Astrocyte (in vitro differentiated cells and primary cell): ENCODE results near the gene SNIP1. TPM values are rescaled to one million over a fixed set of nuclear protein-coding genes. Genes with fewer than 3 reads are reported as not detected.

Experiments
- DNase-seq: peaks from one replicate; pipeline ENCODE4 v3.0.0-alpha.2; 2010; ENCODE audit warnings: low read depth
- FAIRE-seq: peaks from 2 replicates; lab custom pipeline; 2011; peaks lifted over from hg19 to GRCh38; lab: Jason Lieb, UNC
- H2AFZ ChIP-seq: 2 replicates; pipeline ENCODE4 v1.6.0; 2012; ENCODE audit warnings: low read depth, low read length, inconsistent platforms
- H3K27ac ChIP-seq: 2 replicates; pipeline ENCODE4 v1.5.1; 2011; ENCODE audit warnings: low read depth, low read length, inconsistent platforms
- H3K27me3 ChIP-seq: 2 replicates; pipeline ENCODE4 v1.6.0; 2011; ENCODE audit warnings: low read length, inconsistent platforms; ENCODE audit not compliant: insufficient read depth
- H3K36me3 ChIP-seq: 2 replicates; pipeline ENCODE4 v1.5.1; 2011; ENCODE audit warnings: low read length, inconsistent platforms; ENCODE audit not compliant: insufficient read depth
- H3K4me1 ChIP-seq: 2 replicates; pipeline ENCODE4 v1.5.1; 2011; ENCODE audit warnings: low read length, inconsistent platforms; ENCODE audit not compliant: insufficient read depth
- H3K4me2 ChIP-seq: 2 replicates; pipeline ENCODE4 v1.6.0; 2012; ENCODE audit warnings: low read length, inconsistent platforms
- H3K4me3 ChIP-seq: 2 replicates; pipeline ENCODE4 v1.5.1; 2011; ENCODE audit warnings: low read depth, mild to moderate bottlenecking, low read length, inconsistent platforms; ENCODE audit not compliant: insufficient read depth
- H3K79me2 ChIP-seq: 2 replicates; pipeline ENCODE4 v1.6.0; 2012; ENCODE audit warnings: mild to moderate bottlenecking, low read length, inconsistent platforms; ENCODE audit not compliant: insufficient read depth
- H3K9ac ChIP-seq: 2 replicates; pipeline ENCODE4 v1.6.0; 2012; ENCODE audit warnings: mild to moderate bottlenecking, low read length, inconsistent platforms
- H3K9me3 ChIP-seq: 2 replicates; pipeline ENCODE4 v1.5.1; 2012; ENCODE audit warnings: low read depth, mild to moderate bottlenecking, low read length, inconsistent platforms; ENCODE audit not compliant: insufficient read depth
- H4K20me1 ChIP-seq: 2 replicates; pipeline ENCODE4 v1.6.0; 2012; ENCODE audit warnings: low read length, inconsistent platforms; ENCODE audit not compliant: insufficient read depth
- H3K27ac Mint-ChIP-seq: one replicate; pipeline ENCODE4 v1.8.0; 2021; ENCODE audit warnings: mild to moderate bottlenecking, mixed read lengths; ENCODE audit not compliant: unreplicated experiment
- H3K27me3 Mint-ChIP-seq: one replicate; pipeline ENCODE4 v1.8.0; 2021; ENCODE audit warnings: low read depth, mixed read lengths; ENCODE audit not compliant: unreplicated experiment
- H3K36me3 Mint-ChIP-seq: one replicate; pipeline ENCODE4 v1.8.0; 2021; ENCODE audit warnings: low read depth, mixed read lengths; ENCODE audit not compliant: unreplicated experiment
- H3K4me1 Mint-ChIP-seq: one replicate; pipeline ENCODE4 v1.8.0; 2021; ENCODE audit warnings: low read depth, mixed read lengths; ENCODE audit not compliant: unreplicated experiment
- H3K4me3 Mint-ChIP-seq: one replicate; pipeline ENCODE4 v1.8.0; 2021; ENCODE audit warnings: mild to moderate bottlenecking, moderate library complexity, mixed read lengths; ENCODE audit not compliant: unreplicated experiment
- H3K9me3 Mint-ChIP-seq: one replicate; pipeline ENCODE4 v1.8.0; 2021; ENCODE audit warnings: mild to moderate bottlenecking, mixed read lengths; ENCODE audit not compliant: unreplicated experiment
- CTCF ChIP-seq: IDR thresholded peaks from 2 replicates; pipeline ENCODE4 v1.5.1; 2011; ENCODE audit warnings: low read depth, mild to moderate bottlenecking, inconsistent platforms, low read length, moderate library complexity; ENCODE audit not compliant: insufficient read depth
- EZH2 ChIP-seq: IDR thresholded peaks from 2 replicates; pipeline ENCODE4 v1.6.1; 2012; ENCODE audit warnings: mild to moderate bottlenecking, low read length, inconsistent platforms; ENCODE audit not compliant: insufficient read depth
- total RNA-seq: library from RNA; stranded (reverse); gene quantifications from 2 replicates; pipeline ENCODE4 v1.2.1, GENCODE V29; 2021

SNIP1 gene
- total RNA-seq, 1 donor from 2014 or later = 17.4 TPM

- H2AFZ ChIP-seq = no peak overlapping the region
- H3K4me1 Mint-ChIP-seq = peaks cover 7% of the 10 kb centered on the region
- peak overlapping the region; percentile 8 for H3K27ac Mint-ChIP-seq
- no peak for TF ChIP-seq EZH2
- no peak overlapping the region for H3K4me3 Mint-ChIP-seq
- no peaks in the 10 kb centered on the region for H3K79me2 ChIP-seq
- H3K9me3 Mint-ChIP-seq = no peaks in the 10 kb centered on the region
- H3K27ac ChIP-seq = no peak overlapping the region
- no peaks in the 10 kb centered on the region for H3K36me3 Mint-ChIP-seq
- H3K4me2 ChIP-seq = no peak overlapping the region
- FAIRE-seq = no peak
- no peak for DNase-seq
- no peak overlapping the region for H3K4me3 ChIP-seq
- H3K9me3 ChIP-seq = no peaks in the 10 kb centered on the region
- H3K27me3 ChIP-seq = no peaks in the 10 kb centered on the region
- H3K27me3 Mint-ChIP-seq = no peaks in the 10 kb centered on the region
- H3K4me1 ChIP-seq = peaks cover 12% of the 10 kb centered on the region
- peaks cover 34% of the 10 kb centered on the region for H4K20me1 ChIP-seq
- peaks cover 23% of the 10 kb centered on the region for H3K36me3 ChIP-seq
- no peak overlapping the region for H3K9ac ChIP-seq
These were observed 66.5 kb downstream of the SNIP1 start for GRCh38 chr1:37487619-37487984.

GRCh38 chr1:37486680-37487618 is 67.1 kb downstream of the SNIP1 start:
- H3K4me2 ChIP-seq = no peak overlapping the region
- H3K79me2 ChIP-seq = peaks cover 2% of the 10 kb centered on the region
- Mint-ChIP-seq H3K27ac (peak overlapping the region; percentile 8), H3K27me3 (no peaks in the 10 kb centered on the region), H3K9me3 (no peaks in the 10 kb centered on the region), H3K4me3 (no peak overlapping the region), H3K4me1 (peaks cover 9% of the 10 kb centered on the region), H3K36me3 (peaks cover 4% of the 10 kb centered on the region)
- no peak for FAIRE-seq
- DNase-seq = peak; percentile 41
- H3K36me3 ChIP-seq = peaks cover 28% of the 10 kb centered on the region
- peak; percentile 90 for TF ChIP-seq CTCF
- no peak for TF ChIP-seq EZH2
- peaks cover 12% of the 10 kb centered on the region for H3K4me1 ChIP-seq
- H3K9me3 ChIP-seq = no peaks in the 10 kb centered on the region
- no peak overlapping the region for H3K4me3 ChIP-seq
- H4K20me1 ChIP-seq = peaks cover 40% of the 10 kb centered on the region
- H2AFZ ChIP-seq = no peak overlapping the region
- H3K9ac ChIP-seq = no peak overlapping the region
- peak overlapping the region; percentile 26 for H3K27ac ChIP-seq
- H3K27me3 ChIP-seq = no peaks in the 10 kb centered on the region

- DNase-seq (no peak), FAIRE-seq (no peak)
- Mint-ChIP-seq H3K9me3 (no peaks in the 10 kb centered on the region), H3K27me3 (no peaks in the 10 kb centered on the region), H3K36me3 (peaks cover 4% of the 10 kb centered on the region), H3K4me3 (no peak overlapping the region), H3K4me1 (peaks cover 12% of the 10 kb centered on the region), H3K27ac (no peak overlapping the region)
- Histone ChIP-seq H4K20me1 (peaks cover 49% of the 10 kb centered on the region), H3K9ac (no peak overlapping the region), H3K4me2 (no peak overlapping the region), H3K4me3 (no peak overlapping the region), H3K9me3 (no peaks in the 10 kb centered on the region), H3K36me3 (peaks cover 33% of the 10 kb centered on the region), H3K27me3 (no peaks in the 10 kb centered on the region), H3K27ac (no peak overlapping the region), H2AFZ (no peak overlapping the region), H3K79me2 (peaks cover 10% of the 10 kb centered on the region), H3K4me1 (peaks cover 12% of the 10 kb centered on the region)
- TF ChIP-seq EZH2 (no peak), CTCF (no peak)
These were observed 68.0 kb downstream of the SNIP1 start for GRCh38 chr1:37485902-37486679.
